ENCODE results near the gene FOXB1. TPM values are rescaled to one million over a fixed set of nuclear protein-coding genes. Genes with fewer than 3 reads are reported as not detected.

Gene FOXB1
- polyA plus RNA-seq, 1 donor (not counting 4 experiments of a cell fraction or from before 2014, with no cell fraction given): not detected

DNA sequence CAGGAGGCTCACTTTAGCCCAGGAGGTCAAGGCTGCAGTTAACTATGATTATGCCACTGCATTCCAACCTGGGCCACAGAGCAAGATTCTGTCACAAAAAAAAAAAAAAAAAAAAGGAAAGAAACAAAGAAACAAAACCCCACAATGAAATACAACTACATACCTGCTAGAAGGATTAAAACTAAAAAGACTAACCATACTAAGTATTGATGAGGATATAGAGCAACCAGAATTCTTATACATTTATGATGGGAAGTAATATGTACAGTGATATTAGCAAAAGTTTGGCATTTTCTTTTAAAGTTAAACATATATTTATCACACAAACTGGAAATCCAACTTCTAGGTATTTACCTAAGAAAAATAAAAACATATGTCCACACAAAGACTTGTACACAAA lies 40.2 kb upstream of the FOXB1 start:
- no peak overlapping the region for H3K9ac ChIP-seq (ENCODE audit: control insufficient read depth, extremely low read depth, insufficient read depth, low read length)
- no peak overlapping the region for H3K4me3 ChIP-seq (ENCODE audit: control insufficient read depth in 2 of 3, extremely low read depth in 1 of 3, insufficient read depth in 2 of 3, low read depth in 1 of 3, low read length in 3 of 3)
- H4K20me1 ChIP-seq (ENCODE audit: control insufficient read depth, extremely low read depth, insufficient read depth, low read length): no peaks in the 10 kb centered on the region
- FAIRE-seq: no peak
- TF ChIP-seq EZH2 (IDR thresholded peaks at IDR 0.05; ENCODE audit: low read length): no peak
- TF ChIP-seq, protein P1, sequence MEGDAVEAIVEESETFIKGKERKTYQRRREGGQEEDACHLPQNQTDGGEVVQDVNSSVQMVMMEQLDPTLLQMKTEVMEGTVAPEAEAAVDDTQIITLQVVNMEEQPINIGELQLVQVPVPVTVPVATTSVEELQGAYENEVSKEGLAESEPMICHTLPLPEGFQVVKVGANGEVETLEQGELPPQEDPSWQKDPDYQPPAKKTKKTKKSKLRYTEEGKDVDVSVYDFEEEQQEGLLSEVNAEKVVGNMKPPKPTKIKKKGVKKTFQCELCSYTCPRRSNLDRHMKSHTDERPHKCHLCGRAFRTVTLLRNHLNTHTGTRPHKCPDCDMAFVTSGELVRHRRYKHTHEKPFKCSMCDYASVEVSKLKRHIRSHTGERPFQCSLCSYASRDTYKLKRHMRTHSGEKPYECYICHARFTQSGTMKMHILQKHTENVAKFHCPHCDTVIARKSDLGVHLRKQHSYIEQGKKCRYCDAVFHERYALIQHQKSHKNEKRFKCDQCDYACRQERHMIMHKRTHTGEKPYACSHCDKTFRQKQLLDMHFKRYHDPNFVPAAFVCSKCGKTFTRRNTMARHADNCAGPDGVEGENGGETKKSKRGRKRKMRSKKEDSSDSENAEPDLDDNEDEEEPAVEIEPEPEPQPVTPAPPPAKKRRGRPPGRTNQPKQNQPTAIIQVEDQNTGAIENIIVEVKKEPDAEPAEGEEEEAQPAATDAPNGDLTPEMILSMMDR (optimal IDR thresholded peaks at IDR 0.05 in 1 of 3, IDR thresholded peaks at IDR 0.05 in 1 of 3, conservative IDR thresholded peaks at IDR 0.05 in 1 of 3; ENCODE audit: extremely low read depth in 1 of 3, insufficient read depth in 2 of 3, low read length in 3 of 3): no peak
- no peak overlapping the region for H2AFZ ChIP-seq (ENCODE audit: control insufficient read depth, low read length)
- no peaks in the 10 kb centered on the region for H3K36me3 ChIP-seq (ENCODE audit: control insufficient read depth in 2 of 2, extremely low read depth in 1 of 2, insufficient read depth in 2 of 2, low read length in 2 of 2)
- no peak overlapping the region for H3K27ac ChIP-seq (ENCODE audit: control insufficient read depth, insufficient read depth, low read length)
- dilution Hi-C loops (cut with MboI; ENCODE audit: extremely low pct_ligation_motif_present, low sequenced_read_pairs): no loop called here
- no peak overlapping the region for H3K4me2 ChIP-seq (ENCODE audit: control insufficient read depth, extremely low read depth, insufficient read depth, low read depth, low read length)
- no peaks in the 10 kb centered on the region for H3K9me1 ChIP-seq (ENCODE audit: control insufficient read depth, extremely low read depth, insufficient read depth, low read length)
- H3K79me2 ChIP-seq (ENCODE audit: control insufficient read depth, insufficient read depth, low read length): no peaks in the 10 kb centered on the region
- H3K4me1 ChIP-seq (ENCODE audit: control insufficient read depth, extremely low read depth, insufficient read depth, low read length): no peaks in the 10 kb centered on the region
- H3K9me3 ChIP-seq (ENCODE audit: control insufficient read depth, low read depth, low read length): no peaks in the 10 kb centered on the region
- no peaks in the 10 kb centered on the region for H3K27me3 ChIP-seq (ENCODE audit: control insufficient read depth, extremely low read depth, insufficient read depth, low read length)
- DNase-seq (ENCODE audit: low read depth, low spot score): no peak

DNA sequence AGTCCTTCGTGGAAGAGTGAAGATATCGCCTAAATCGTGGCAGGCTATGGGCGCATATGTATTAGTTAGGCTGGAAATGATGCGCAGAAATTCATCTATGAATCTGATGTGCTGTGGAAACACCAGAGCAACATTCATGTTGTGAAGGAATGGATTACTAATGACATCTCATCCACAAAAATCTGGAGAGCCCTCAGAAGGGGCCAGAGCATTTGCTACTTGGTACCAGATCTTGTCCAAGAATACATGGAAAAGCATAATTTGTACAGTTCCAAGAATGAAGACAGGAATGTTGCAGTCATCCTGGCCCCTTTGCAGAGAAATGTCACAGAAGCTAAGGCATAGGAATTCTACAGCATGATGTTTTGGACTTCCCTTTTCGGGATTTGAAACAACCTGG lies 38.4 kb upstream of the FOXB1 start:
- Histone ChIP-seq H3K27me3 (ENCODE audit: control insufficient read depth, extremely low read depth, insufficient read depth, low read length) (no peaks in the 10 kb centered on the region), H2AFZ (ENCODE audit: control insufficient read depth, low read length) (no peak overlapping the region), H4K20me1 (ENCODE audit: control insufficient read depth, extremely low read depth, insufficient read depth, low read length) (no peaks in the 10 kb centered on the region), H3K36me3 (ENCODE audit: control insufficient read depth in 2 of 2, extremely low read depth in 1 of 2, insufficient read depth in 2 of 2, low read length in 2 of 2) (no peaks in the 10 kb centered on the region), H3K79me2 (ENCODE audit: control insufficient read depth, insufficient read depth, low read length) (no peaks in the 10 kb centered on the region), H3K4me3 (ENCODE audit: control insufficient read depth in 2 of 3, extremely low read depth in 1 of 3, insufficient read depth in 2 of 3, low read depth in 1 of 3, low read length in 3 of 3) (no peak overlapping the region), H3K4me2 (ENCODE audit: control insufficient read depth, extremely low read depth, insufficient read depth, low read depth, low read length) (no peak overlapping the region), H3K9ac (ENCODE audit: control insufficient read depth, extremely low read depth, insufficient read depth, low read length) (no peak overlapping the region), H3K9me3 (ENCODE audit: control insufficient read depth, low read depth, low read length) (no peaks in the 10 kb centered on the region), H3K27ac (ENCODE audit: control insufficient read depth, insufficient read depth, low read length) (no peak overlapping the region), H3K9me1 (ENCODE audit: control insufficient read depth, extremely low read depth, insufficient read depth, low read length) (no peaks in the 10 kb centered on the region), H3K4me1 (ENCODE audit: control insufficient read depth, extremely low read depth, insufficient read depth, low read length) (no peaks in the 10 kb centered on the region)
- DNase-seq (ENCODE audit: low read depth, low spot score) (no peak), FAIRE-seq (no peak)
- dilution Hi-C loops (cut with MboI; ENCODE audit: extremely low pct_ligation_motif_present, low sequenced_read_pairs): no loop called here
- TF ChIP-seq, protein P1 (optimal IDR thresholded peaks at IDR 0.05 in 1 of 3, IDR thresholded peaks at IDR 0.05 in 1 of 3, conservative IDR thresholded peaks at IDR 0.05 in 1 of 3; ENCODE audit: extremely low read depth in 1 of 3, insufficient read depth in 2 of 3, low read length in 3 of 3): no peak
- no peak for TF ChIP-seq EZH2 (IDR thresholded peaks at IDR 0.05; ENCODE audit: low read length)

All from keratinocyte (primary cell).